Breast epithelium (tissue), 3 donors: Measurements from ENCODE around the gene TSPAN10.

Source experiments
- POLR2A ChIP-seq: fragments of 450-650 bp; IDR thresholded peaks from one replicate; pipeline ENCODE4 v1.6.1; 2016; ENCODE audit warnings: antibody characterized with exemption, mild to moderate bottlenecking, moderate library complexity
- TF ChIP-seq, protein P1 (sequence below), 3 donors: fragments of 450-650 bp; IDR thresholded peaks; one replicate each; pipeline ENCODE4 v1.5.1; 2016 to 2017; ENCODE audit warnings: antibody characterized with exemption in 3 of 3, mild to moderate bottlenecking in 3 of 3, moderate library complexity in 3 of 3

DNA sequence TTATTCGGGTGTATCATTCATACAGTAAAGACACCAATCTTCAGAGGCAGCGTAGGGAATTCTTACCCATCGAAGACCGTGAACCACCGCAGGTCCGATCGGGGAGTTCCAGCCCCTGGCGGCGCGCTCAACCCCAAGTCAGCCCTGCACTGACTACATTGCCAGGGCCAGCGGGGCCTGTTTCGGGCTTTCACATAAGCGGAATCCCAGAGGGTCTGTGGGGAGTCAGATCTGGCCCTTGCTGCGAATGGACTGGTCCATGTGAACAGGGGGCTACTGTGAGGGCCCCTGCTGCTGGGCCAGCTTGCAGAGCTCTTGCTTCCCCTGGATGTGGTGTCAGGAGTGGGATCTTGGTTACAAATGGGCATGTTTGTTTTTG, 11.7 kb downstream of the TSPAN10 start:
- TF ChIP-seq, protein P1, sequence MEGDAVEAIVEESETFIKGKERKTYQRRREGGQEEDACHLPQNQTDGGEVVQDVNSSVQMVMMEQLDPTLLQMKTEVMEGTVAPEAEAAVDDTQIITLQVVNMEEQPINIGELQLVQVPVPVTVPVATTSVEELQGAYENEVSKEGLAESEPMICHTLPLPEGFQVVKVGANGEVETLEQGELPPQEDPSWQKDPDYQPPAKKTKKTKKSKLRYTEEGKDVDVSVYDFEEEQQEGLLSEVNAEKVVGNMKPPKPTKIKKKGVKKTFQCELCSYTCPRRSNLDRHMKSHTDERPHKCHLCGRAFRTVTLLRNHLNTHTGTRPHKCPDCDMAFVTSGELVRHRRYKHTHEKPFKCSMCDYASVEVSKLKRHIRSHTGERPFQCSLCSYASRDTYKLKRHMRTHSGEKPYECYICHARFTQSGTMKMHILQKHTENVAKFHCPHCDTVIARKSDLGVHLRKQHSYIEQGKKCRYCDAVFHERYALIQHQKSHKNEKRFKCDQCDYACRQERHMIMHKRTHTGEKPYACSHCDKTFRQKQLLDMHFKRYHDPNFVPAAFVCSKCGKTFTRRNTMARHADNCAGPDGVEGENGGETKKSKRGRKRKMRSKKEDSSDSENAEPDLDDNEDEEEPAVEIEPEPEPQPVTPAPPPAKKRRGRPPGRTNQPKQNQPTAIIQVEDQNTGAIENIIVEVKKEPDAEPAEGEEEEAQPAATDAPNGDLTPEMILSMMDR (IDR thresholded peaks at IDR 0.05): no peak
- TF ChIP-seq POLR2A: no peak
